ENCODE measurements around the gene COL7A1. TPM values are rescaled to one million over a fixed set of nuclear protein-coding genes. Genes with fewer than 3 reads are reported as not detected.

Gene COL7A1
- total RNA-seq, 1 experiment from 2014 or later = 8.1 TPM

DNA sequence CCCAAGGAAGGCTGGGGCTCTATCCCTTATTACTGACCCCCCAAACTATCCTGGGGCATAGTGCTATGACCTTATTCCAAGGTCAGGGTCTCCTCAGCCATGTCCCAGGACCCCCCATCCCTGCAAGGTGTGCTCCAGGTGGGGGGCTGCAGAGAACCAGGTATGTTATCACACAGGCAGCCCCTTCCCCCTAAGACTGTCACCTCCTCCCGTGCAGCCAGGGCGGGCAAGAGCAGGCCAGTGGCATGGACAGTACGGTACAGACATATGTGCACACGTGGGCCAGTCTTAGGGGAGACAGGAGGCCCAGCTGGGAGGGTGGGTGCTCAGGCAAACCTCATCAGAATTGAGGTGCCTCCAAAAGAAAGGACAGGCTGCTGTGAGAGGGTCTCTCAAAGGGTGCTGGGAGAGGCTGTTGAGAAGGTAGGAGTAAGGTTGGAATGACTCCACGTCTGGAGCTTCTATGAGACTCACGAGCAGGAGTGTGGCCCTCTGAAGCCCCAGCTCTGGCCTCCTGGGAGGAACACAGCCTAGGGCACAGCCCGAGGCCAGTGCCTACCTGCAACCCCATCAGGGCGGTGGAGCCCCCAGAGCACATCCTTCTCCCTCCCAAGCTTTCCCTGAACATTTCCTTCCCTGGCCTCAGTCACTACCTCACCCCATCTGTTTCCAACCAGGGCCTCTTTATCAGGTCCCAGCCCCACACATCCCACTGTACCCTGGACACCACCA is 1.7 kb upstream of the COL7A1 start:
- no peaks in the 10 kb centered on the region; the same call in 1 of the 2 replicates for H3K27me3 Mint-ChIP-seq (ENCODE audit: low read depth)
- H3K4me3 Mint-ChIP-seq = no peak overlapping the region
- H3K4me1 Mint-ChIP-seq = peaks cover 16% of the 10 kb centered on the region
- H3K9me3 Mint-ChIP-seq = no peaks in the 10 kb centered on the region
- no peak for DNase-seq (ENCODE audit: low spot score)
- CTCF ChIA-PET = interaction anchor here (1.0 to 1.4 kb wide), 4 partner anchors 36 to 161 kb away, joined by 3 to 6 read pairs (median 4); partner anchors contain the start of gene SLC26A6
- ATAC-seq = no peak
- no peak for TF ChIP-seq CREB1 (CRISPR knock-in tag; IDR thresholded peaks at IDR 0.05)
- TF ChIP-seq, protein P1, sequence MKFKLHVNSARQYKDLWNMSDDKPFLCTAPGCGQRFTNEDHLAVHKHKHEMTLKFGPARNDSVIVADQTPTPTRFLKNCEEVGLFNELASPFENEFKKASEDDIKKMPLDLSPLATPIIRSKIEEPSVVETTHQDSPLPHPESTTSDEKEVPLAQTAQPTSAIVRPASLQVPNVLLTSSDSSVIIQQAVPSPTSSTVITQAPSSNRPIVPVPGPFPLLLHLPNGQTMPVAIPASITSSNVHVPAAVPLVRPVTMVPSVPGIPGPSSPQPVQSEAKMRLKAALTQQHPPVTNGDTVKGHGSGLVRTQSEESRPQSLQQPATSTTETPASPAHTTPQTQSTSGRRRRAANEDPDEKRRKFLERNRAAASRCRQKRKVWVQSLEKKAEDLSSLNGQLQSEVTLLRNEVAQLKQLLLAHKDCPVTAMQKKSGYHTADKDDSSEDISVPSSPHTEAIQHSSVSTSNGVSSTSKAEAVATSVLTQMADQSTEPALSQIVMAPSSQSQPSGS (CRISPR knock-in tag; IDR thresholded peaks at IDR 0.05; ENCODE audit: borderline replicate concordance, low read depth) = no peak
- no peak for TF ChIP-seq CREM (CRISPR knock-in tag; IDR thresholded peaks at IDR 0.05)
- TF ChIP-seq, protein P2, sequence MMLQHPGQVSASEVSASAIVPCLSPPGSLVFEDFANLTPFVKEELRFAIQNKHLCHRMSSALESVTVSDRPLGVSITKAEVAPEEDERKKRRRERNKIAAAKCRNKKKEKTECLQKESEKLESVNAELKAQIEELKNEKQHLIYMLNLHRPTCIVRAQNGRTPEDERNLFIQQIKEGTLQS (CRISPR knock-in tag; conservative IDR thresholded peaks at IDR 0.05) = no peak
- TF ChIP-seq, protein P3, sequence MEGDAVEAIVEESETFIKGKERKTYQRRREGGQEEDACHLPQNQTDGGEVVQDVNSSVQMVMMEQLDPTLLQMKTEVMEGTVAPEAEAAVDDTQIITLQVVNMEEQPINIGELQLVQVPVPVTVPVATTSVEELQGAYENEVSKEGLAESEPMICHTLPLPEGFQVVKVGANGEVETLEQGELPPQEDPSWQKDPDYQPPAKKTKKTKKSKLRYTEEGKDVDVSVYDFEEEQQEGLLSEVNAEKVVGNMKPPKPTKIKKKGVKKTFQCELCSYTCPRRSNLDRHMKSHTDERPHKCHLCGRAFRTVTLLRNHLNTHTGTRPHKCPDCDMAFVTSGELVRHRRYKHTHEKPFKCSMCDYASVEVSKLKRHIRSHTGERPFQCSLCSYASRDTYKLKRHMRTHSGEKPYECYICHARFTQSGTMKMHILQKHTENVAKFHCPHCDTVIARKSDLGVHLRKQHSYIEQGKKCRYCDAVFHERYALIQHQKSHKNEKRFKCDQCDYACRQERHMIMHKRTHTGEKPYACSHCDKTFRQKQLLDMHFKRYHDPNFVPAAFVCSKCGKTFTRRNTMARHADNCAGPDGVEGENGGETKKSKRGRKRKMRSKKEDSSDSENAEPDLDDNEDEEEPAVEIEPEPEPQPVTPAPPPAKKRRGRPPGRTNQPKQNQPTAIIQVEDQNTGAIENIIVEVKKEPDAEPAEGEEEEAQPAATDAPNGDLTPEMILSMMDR (IDR thresholded peaks at IDR 0.05) = no peak
- TF ChIP-seq, protein P4, sequence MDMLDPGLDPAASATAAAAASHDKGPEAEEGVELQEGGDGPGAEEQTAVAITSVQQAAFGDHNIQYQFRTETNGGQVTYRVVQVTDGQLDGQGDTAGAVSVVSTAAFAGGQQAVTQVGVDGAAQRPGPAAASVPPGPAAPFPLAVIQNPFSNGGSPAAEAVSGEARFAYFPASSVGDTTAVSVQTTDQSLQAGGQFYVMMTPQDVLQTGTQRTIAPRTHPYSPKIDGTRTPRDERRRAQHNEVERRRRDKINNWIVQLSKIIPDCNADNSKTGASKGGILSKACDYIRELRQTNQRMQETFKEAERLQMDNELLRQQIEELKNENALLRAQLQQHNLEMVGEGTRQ (CRISPR knock-in tag; IDR thresholded peaks at IDR 0.05) = no peak
- TF ChIP-seq EMX1 (CRISPR knock-in tag; IDR thresholded peaks at IDR 0.05) = no peak
- no peak for TF ChIP-seq E2F1 (CRISPR knock-in tag; IDR thresholded peaks at IDR 0.05)
- TF ChIP-seq ZNF263 (CRISPR knock-in tag; IDR thresholded peaks at IDR 0.05; ENCODE audit: low read depth) = no peak
- TF ChIP-seq NR3C1 (CRISPR knock-in tag; conservative IDR thresholded peaks at IDR 0.05; ENCODE audit: low read depth) = no peak
- no peak for TF ChIP-seq ZNF396 (CRISPR knock-in tag; IDR thresholded peaks at IDR 0.05; ENCODE audit: borderline replicate concordance)
- TF ChIP-seq GABPB1 (CRISPR knock-in tag; IDR thresholded peaks at IDR 0.05) = no peak
- no peak for TF ChIP-seq OVOL2 (CRISPR knock-in tag; IDR thresholded peaks at IDR 0.05; ENCODE audit: borderline replicate concordance)
- peak overlapping the region; percentile 75 for H3K27ac Mint-ChIP-seq
- H3K36me3 Mint-ChIP-seq = peaks cover 37% of the 10 kb centered on the region
- POLR2A ChIA-PET = interaction anchor here (0.9 to 1.6 kb wide), 2 partner anchors 13 to 14 kb away, joined by 3 to 5 read pairs; partner anchors contain the start of gene UQCRC1

DNA sequence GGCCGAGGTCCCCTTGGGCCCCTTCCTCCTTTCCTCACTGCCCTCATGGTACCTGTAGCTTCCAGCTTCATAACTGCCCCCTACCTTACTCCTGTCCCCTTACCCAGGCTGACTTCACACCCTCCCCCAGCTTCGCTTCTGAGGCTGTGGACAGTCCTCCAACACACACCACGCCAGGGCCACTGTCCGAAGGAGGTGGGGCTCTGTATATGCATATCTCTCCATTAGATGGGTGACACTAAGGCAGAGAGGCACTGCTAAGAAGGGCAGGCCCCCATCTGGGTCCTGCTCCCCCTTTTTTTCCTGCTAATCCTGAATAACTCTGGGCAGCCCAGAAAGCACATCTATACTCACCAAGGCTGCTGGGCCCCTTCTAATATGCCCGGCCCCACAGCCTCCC is 1.0 kb upstream of the COL7A1 start:
- ChIA-PET POLR2A (interaction anchor here (0.9 to 1.6 kb wide), 2 partner anchors 13 kb away, joined by 3 to 5 read pairs; partner anchors contain the start of gene UQCRC1), CTCF (interaction anchor here (0.8 to 1.2 kb wide), 4 partner anchors 38 to 195 kb away, joined by 3 to 4 read pairs (median 4); partner anchors contain the start of gene SLC26A6)
- Mint-ChIP-seq H3K27ac (no peak overlapping the region), H3K9me3 (no peaks in the 10 kb centered on the region), H3K27me3 (ENCODE audit: low read depth) (no peaks in the 10 kb centered on the region; the same call in 1 of the 2 replicates), H3K4me3 (no peak overlapping the region), H3K36me3 (peaks cover 34% of the 10 kb centered on the region), H3K4me1 (peaks cover 16% of the 10 kb centered on the region)
- ATAC-seq (no peak), DNase-seq (ENCODE audit: low spot score) (no peak)
- no peak for TF ChIP-seq TCF7 (CRISPR knock-in tag; IDR thresholded peaks at IDR 0.05; ENCODE audit: low read depth)
- no peak for TF ChIP-seq KAT7 (CRISPR knock-in tag; IDR thresholded peaks at IDR 0.05; ENCODE audit: borderline replicate concordance)
- no peak for TF ChIP-seq E2F1 (CRISPR knock-in tag; IDR thresholded peaks at IDR 0.05)
- no peak for TF ChIP-seq ZMAT4 (CRISPR knock-in tag; IDR thresholded peaks at IDR 0.05)
- TF ChIP-seq ZNF317 (CRISPR knock-in tag; IDR thresholded peaks at IDR 0.05; ENCODE audit: borderline replicate concordance, low read depth) = no peak
- TF ChIP-seq, protein P5, sequence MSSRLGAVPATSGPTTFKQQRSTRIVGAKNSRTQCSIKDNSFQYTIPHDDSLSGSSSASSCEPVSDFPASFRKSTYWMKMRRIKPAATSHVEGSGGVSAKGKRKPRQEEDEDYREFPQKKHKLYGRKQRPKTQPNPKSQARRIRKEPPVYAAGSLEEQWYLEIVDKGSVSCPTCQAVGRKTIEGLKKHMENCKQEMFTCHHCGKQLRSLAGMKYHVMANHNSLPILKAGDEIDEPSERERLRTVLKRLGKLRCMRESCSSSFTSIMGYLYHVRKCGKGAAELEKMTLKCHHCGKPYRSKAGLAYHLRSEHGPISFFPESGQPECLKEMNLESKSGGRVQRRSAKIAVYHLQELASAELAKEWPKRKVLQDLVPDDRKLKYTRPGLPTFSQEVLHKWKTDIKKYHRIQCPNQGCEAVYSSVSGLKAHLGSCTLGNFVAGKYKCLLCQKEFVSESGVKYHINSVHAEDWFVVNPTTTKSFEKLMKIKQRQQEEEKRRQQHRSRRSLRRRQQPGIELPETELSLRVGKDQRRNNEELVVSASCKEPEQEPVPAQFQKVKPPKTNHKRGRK (CRISPR knock-in tag; IDR thresholded peaks at IDR 0.05; ENCODE audit: borderline replicate concordance) = no peak
- TF ChIP-seq TP53 (CRISPR knock-in tag; IDR thresholded peaks at IDR 0.05) = no peak
- TF ChIP-seq, protein P6, sequence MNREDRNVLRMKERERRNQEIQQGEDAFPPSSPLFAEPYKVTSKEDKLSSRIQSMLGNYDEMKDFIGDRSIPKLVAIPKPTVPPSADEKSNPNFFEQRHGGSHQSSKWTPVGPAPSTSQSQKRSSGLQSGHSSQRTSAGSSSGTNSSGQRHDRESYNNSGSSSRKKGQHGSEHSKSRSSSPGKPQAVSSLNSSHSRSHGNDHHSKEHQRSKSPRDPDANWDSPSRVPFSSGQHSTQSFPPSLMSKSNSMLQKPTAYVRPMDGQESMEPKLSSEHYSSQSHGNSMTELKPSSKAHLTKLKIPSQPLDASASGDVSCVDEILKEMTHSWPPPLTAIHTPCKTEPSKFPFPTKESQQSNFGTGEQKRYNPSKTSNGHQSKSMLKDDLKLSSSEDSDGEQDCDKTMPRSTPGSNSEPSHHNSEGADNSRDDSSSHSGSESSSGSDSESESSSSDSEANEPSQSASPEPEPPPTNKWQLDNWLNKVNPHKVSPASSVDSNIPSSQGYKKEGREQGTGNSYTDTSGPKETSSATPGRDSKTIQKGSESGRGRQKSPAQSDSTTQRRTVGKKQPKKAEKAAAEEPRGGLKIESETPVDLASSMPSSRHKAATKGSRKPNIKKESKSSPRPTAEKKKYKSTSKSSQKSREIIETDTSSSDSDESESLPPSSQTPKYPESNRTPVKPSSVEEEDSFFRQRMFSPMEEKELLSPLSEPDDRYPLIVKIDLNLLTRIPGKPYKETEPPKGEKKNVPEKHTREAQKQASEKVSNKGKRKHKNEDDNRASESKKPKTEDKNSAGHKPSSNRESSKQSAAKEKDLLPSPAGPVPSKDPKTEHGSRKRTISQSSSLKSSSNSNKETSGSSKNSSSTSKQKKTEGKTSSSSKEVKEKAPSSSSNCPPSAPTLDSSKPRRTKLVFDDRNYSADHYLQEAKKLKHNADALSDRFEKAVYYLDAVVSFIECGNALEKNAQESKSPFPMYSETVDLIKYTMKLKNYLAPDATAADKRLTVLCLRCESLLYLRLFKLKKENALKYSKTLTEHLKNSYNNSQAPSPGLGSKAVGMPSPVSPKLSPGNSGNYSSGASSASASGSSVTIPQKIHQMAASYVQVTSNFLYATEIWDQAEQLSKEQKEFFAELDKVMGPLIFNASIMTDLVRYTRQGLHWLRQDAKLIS (CRISPR knock-in tag; IDR thresholded peaks at IDR 0.05; ENCODE audit: borderline replicate concordance) = no peak
- TF ChIP-seq EMX1 (CRISPR knock-in tag; IDR thresholded peaks at IDR 0.05) = no peak
